Cortex of kidney (tissue), 1 donor: ENCODE measurements around the gene ABCB4.

ENCODE experiments used
- DNase-seq: peaks from one replicate; lab custom pipeline; 2025; lab: John Stamatoyannopoulos, UW

Gene ABCB4

DNA sequence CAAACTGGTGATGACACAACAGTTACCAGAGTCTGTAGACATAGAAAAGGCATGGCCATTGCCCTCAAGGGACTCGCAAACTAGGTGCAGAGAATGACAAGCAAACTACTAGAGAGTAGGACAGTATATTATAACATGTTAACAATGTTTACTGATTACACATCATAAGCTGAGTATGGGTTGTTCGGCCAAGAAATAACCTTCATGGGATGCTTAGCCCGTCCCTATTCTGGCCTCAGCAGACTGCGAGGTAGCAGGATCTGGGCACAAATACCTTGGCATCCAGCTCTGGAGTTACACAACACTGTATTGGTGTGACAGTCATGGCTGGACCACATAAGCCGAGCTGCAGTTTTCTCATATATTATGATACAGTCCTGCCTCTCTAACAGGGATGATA, 51.4 kb downstream of the ABCB4 start:
- no peak for DNase-seq

DNA sequence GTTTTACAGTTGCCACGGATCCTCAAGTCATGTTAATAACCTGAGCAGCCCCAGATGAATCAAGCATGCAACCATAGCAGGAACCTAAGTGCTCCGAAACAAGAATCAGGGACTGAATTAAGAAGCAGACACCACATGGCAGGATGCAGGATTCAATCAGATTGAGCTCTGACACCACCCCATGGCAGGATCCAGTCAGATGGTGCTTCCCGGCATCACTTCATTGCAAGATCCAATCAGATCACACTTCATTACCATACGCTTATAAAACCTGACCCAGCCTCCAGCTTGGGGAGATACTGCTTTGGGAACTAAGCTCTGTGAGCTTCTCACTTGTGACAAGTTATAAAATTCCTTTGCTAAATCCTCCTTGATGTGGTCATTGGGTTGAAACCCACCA, 55.3 kb downstream of the ABCB4 start:
- DNase-seq: no peak

- no peak for DNase-seq
Measured at GRCh38 chr7:87416682-87417587, 58.5 kb downstream of the ABCB4 start.

- DNase-seq: no peak
Measured at GRCh38 chr7:87414794-87415188, 60.7 kb downstream of the ABCB4 start.

DNA sequence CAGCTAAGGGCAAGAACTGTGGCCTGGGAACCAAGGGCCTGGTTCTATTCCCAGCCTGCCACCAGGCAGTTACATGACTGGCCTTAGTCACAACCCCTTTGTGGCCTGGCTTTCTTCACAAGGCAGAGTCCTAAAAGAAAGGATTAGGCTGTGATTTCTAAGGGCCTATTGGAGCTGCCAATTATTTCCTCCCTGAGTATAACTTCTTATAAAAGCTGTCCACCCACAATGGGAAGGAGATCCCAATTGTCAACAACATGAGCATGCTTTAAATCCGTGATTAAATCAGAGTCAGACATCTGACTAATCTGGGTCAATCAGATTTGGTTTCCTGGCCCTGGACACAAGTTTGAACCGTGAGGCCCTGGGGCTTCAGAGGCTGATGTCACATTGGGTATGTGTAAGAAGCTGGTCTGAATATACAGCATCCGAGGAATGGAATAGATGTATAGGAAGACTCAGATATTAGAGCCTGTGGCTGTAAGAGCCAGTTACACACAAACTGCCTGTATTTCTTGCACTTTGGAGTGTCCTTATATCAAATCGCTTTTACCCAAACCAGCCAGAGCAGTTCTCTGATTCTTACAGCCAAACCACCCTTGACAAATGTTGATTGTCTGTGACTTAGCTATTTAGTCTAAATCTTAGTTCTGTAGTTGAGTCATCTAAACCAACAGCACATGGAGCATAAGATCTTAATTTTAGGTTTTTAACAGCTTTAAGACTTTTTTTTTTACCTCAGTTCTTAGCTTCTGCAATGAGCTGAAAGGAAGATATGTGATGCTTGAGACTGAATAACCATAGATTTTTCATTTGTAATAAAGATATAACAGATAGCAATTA, 61.3 kb downstream of the ABCB4 start:
- DNase-seq: no peak

DNA sequence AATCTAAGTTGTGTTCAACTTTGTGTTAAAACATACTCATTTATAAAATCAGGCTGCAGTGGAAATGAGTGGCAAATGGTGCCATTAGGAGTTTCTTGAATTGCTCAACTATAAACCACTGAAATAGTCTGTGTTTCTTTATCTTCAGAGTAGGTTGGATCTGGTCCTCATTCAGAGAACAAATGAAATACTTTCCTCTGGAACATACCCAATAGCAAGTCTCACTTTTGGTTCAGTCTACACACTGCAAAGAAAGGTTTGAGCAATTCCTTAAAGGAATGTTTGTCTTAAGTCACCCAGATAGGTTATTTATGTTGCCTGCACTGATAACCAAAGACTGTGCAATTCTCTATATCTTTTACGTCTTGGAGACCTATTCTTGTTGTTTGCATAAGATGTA, 62.5 kb downstream of the ABCB4 start:
- no peak for DNase-seq

- DNase-seq: no peak
Measured at GRCh38 chr7:87411186-87411585, 64.3 kb downstream of the ABCB4 start.

DNA sequence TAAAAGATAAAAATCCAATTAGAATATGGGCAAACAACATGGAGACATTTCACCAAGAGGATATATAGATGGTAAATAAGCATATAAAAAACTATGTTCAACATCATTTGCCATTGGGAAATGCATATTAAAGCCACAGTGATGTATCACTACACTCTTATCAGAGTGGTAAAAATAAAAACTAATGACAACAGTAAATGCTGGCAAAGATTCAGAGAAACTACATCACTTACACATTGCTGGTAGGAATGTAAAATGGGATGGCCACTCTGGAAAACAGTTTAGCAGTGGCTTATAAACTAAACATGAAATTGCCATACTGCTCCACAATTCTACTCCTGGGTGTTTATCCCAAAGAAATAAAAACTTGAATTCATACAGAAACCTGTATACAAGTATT, 70.8 kb downstream of the ABCB4 start:
- no peak for DNase-seq

DNA sequence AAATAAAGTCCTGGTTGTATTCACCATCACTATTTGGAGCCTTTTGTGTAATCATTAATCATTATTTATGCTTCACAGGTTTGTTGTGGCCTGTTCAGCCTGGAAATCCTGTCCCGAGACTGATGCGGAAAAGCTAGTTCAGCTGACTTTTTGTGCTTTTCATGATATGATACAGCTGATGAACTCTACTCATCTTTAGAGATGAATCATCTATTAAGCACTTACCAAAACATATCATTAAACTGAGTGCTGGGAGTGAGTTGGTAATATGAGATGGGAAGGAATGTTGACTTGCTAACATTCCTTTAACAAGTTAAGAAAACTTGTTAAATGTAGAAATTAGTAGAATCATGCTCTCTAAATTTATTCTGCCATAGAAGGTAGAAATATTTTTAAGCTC, 77.0 kb downstream of the ABCB4 start:
- no peak for DNase-seq

DNA sequence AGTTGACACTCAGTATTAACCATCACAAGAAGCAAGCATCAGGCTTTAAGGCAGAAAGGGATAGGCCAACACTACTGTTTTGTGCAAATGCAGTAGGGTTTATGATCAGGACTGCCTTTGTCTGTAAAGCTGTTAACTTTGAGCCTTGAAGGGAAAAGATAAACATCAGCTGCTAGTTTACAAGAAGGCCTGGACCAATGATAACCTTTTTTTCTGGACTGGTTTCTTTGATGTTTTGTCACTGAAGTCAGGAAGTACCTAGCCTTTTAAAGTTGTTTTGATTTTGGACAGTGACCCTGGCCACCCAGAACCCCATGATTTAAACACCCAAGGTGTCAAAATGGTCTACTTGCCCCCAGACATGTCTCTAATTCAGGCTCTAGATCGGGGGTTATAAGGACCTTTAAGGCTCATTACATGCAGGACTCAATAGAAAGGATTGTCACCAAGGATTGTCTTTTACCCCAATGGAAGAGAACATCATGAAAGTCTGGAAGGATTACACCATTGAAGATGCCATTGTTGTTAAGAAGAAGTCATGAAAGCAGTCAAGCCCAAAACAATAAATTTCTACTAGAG, 79.9 kb downstream of the ABCB4 start:
- DNase-seq: no peak

GRCh38 chr7:87391020-87391701, 84.3 kb downstream of the ABCB4 start:
- no peak for DNase-seq

DNA sequence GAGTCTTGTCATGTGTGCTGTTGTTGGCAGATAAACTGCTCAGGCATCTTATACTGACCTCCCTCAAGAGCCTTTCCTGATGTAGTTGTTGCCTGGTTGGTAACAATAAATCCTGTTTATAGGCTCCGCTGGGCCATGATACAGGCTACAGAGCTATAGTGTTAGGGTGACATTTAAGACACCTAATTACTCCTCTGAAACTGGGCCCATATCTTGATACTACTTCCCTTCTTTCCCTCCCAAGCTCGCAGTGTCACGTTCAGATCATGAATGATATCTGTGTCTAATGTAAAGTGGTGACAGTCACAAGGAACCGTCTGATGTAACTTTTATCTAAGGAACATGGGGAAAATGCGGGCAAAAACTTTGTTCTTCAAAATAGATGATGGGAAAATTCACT, 94.6 kb downstream of the ABCB4 start:
- DNase-seq: no peak

DNA sequence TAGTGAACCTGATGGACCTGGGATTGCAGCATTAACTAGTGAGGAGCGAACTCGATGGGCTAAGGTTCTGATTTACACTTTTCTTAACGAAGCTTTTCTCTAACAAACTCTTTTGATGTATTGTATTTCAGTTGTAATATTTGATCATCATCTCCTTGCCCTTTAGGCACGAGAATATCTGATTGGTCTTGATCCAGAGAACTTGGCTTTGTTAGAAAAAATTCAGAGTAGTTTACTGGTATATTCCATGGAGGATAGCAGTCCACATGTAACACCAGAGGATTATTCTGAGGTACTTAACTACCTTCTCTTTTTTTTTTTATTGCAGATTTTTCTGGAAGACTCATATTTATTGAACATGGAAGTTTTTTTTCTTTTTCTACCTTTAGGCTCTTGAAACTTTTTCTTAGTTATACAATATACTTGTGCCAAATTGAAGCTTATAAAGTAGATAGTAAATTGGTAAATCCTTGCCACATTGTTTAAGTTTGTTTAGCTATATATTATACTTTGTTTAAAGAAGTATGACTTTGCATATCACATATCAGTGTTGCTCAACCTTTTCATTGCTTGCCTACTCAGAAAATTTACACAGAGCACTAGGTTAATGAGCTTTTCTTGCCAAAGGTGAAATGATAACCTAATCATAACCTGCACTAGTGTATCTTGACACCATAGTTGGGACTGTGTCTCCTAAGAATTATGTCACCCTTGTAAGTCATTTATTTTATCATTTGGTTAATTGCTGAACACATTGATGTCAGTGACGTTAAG, 99.6 kb downstream of the ABCB4 start:
- no peak for DNase-seq

DNA sequence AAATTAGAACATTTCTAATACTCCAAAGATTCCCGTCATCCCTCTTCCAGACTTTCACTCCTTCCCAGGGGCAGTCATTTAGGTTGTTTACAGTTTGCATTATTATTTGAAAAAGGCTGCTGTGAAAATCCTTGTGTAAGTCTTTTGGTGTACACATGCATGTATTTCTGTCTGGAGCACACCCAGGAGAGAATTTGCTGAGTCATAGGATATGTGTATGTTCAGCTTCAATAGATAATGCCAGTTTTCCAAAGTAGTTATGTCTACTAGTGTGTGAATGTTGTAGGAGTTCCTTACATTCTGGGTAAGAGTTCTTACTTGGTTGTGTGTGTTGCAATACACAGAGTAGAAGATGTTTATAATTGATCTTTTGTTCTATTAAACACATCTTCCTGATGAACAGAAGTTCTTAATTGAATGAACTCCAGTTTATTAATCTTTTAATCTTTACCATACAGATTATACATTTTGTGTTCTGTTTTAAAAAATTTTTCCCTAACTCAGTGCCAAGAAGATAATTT, 104.8 kb downstream of the ABCB4 start:
- no peak for DNase-seq

DNA sequence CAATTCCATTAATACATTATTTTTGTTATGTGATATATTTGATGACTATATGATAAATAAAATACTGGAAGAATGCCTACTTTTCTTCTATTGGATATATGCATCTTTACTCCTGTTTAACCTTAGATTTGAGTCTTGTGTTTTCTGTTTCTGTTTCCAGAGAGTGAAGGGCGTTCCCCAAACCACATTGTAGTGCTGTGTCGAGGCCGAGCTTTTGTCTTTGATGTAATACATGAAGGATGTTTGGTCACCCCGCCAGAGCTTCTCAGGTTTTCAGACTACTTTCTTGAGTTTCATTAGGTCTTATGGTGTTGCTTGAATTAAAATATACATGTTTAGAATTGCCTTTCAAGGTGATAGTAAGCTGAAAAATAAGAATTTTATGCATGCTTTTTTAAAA, 106.3 kb downstream of the ABCB4 start:
- DNase-seq: no peak

DNA sequence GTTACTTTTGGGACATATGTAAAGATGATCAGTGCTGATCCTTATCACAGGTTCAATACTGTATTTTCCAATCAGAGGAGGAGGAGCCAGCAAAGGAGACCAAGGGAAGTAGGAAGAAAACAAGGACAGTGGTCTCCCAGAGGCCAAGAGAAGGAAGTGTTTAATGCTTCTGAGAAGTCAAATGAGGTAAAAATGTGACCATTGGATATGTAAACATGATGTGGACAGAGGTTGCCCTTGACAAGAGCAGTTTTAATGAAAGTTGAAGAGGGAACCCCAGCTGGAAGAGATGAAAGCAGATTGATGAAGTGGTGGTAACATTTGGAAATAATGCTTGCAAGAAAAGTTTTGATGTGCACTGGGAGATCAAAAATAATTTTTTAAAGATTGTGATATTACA, 111.2 kb downstream of the ABCB4 start:
- DNase-seq: no peak

DNA sequence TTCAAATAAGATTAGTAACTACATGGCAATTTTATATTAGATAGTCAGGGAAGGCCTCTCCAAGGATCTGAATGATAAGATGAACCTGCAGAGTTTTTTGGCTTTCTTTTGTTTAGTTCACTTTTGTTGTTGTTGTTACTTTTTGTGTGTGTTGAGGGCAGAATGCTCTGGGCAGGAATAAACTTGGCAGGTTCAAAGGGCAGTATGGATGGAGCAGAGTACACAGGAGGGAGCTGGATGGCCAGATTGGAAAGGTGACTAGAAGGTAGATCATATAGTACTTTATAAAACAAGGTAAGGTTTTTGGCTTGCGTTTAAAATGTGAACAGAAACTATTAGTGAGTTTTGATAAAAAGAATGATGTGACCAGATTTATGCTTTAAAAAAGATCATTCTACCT, 112.1 kb downstream of the ABCB4 start:
- DNase-seq: no peak

DNA sequence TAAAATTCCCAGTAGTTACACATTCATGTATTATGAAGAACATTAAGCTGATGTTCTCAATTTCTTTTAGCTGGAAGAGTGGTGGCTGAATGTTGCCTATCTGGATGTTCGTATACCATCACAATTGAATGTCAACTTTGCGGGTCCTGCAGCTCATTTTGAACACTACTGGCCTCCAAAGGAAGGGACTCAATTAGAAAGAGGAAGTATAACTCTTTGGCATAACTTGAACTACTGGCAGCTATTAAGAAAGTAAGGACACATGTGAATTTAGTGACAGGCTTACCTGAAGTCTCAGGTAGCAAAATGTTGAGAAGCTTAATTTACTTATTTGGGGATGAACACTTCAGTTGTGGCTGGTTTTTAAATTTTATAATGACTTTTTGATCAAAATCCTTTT, 114.2 kb downstream of the ABCB4 start:
- no peak for DNase-seq

GRCh38 chr7:87359366-87359765, 116.1 kb downstream of the ABCB4 start:
- no peak for DNase-seq

DNA sequence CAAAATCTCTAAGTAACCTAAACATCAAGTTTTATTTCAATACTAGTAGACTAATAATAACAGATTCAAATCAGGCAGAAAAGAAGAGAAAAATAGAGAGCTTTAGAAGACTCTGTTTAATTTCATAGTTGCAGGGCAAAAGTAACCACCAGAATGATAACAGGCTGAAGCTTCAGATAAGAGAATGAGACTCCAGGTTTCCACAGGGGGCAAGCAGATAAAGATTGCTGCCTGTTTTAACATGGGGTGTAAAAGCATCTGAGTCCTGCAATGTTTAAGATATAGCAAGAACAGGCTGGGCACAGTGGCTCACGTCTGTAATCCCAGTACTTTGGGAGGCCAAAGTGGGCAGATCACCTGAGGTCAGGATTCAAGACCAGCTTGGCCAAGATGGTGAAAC, 119.0 kb downstream of the ABCB4 start:
- DNase-seq: no peak

GRCh38 chr7:87354749-87355148, 120.7 kb downstream of the ABCB4 start:
- no peak for DNase-seq
